ENCODE data around the gene RUNX3.
"Not testable (repeated sequence)": the region's sequence is repeated elsewhere in the genome, so short reads cannot be mapped to it uniquely, and the experiment has no call there.

RUNX3 gene

GRCh38 chr1:24895511-24895910 lies 34.6 kb downstream of the RUNX3 start:
- no peak overlapping the region for H3K4me3 ChIP-seq
- no peak overlapping the region for H3K27ac ChIP-seq

- Histone ChIP-seq H3K4me3 (no peak overlapping the region), H3K27ac (no peak overlapping the region)
Measured at GRCh38 chr1:24894002-24894401, 36.1 kb downstream of the RUNX3 start.

GRCh38 chr1:24893431-24893830 lies 36.6 kb downstream of the RUNX3 start:
- Histone ChIP-seq H3K4me3 (no peak overlapping the region), H3K27ac (no peak overlapping the region)

- Histone ChIP-seq H3K4me3 (no peak overlapping the region), H3K27ac (no peak overlapping the region)
Measured at GRCh38 chr1:24892188-24893153, 37.6 kb downstream of the RUNX3 start.

- not testable (repeated sequence) for H3K27ac ChIP-seq, H3K4me3 ChIP-seq
Measured at GRCh38 chr1:24891367-24891766, 38.7 kb downstream of the RUNX3 start.

- H3K4me3 ChIP-seq: no peak overlapping the region
Measured at GRCh38 chr1:24890887-24891286, 39.2 kb downstream of the RUNX3 start.

GRCh38 chr1:24888971-24889676 lies 41.0 kb downstream of the RUNX3 start:
- no peak overlapping the region for H3K27ac ChIP-seq
- no peak overlapping the region for H3K4me3 ChIP-seq

More at GRCh38 chr1:24890887-24891286, 39.2 kb downstream of the RUNX3 start:
- H3K27ac ChIP-seq: no peak overlapping the region

- Histone ChIP-seq H3K27ac (no peak overlapping the region), H3K4me3 (no peak overlapping the region)
Measured at GRCh38 chr1:24888061-24888970, 41.8 kb downstream of the RUNX3 start.

DNA sequence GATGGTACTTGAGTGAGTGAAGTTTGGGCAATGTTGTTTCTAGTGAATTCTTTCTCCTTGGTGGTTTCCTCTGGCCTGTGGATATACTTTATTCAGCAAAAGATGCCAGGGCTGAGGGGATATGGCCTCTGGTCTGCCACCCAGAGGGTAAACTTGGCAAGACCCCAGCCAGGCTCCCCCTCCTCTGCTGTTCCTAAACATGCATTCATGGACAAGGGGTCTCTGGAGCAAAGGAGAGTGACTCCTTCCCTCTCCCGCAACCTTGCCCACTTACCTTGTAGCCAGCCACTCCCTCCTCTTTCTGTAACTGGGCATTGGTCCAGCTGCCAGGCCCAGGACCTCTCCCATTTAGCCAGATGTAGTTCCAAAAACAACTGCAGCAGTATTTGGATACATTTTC lies 43.8 kb downstream of the RUNX3 start:
- no peak overlapping the region for H3K4me3 ChIP-seq
- H3K27ac ChIP-seq: no peak overlapping the region

DNA sequence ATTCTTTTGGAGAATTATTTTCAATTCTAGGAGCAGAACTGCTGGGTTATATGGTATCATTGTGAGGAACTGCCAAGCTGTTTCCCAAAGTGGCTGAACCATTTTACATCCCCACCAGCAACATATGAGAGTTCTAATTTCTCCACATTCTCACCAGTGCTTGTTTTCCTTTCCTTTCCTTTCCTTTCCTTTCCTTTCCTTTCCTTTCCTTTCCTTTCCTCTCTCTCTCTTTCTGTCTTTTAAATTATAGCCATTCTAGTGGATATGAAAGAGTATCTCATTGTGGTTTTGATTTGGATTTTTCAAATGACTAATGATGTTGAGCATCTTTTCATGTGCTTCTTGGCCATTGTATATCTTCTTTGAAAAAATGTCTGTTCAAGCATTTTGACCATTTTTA lies 45.3 kb downstream of the RUNX3 start:
- Histone ChIP-seq H3K27ac (no peak overlapping the region), H3K4me3 (no peak overlapping the region)

GRCh38 chr1:24881034-24881433 lies 49.0 kb downstream of the RUNX3 start:
- no peak overlapping the region for H3K27ac ChIP-seq
- no peak overlapping the region for H3K4me3 ChIP-seq

DNA sequence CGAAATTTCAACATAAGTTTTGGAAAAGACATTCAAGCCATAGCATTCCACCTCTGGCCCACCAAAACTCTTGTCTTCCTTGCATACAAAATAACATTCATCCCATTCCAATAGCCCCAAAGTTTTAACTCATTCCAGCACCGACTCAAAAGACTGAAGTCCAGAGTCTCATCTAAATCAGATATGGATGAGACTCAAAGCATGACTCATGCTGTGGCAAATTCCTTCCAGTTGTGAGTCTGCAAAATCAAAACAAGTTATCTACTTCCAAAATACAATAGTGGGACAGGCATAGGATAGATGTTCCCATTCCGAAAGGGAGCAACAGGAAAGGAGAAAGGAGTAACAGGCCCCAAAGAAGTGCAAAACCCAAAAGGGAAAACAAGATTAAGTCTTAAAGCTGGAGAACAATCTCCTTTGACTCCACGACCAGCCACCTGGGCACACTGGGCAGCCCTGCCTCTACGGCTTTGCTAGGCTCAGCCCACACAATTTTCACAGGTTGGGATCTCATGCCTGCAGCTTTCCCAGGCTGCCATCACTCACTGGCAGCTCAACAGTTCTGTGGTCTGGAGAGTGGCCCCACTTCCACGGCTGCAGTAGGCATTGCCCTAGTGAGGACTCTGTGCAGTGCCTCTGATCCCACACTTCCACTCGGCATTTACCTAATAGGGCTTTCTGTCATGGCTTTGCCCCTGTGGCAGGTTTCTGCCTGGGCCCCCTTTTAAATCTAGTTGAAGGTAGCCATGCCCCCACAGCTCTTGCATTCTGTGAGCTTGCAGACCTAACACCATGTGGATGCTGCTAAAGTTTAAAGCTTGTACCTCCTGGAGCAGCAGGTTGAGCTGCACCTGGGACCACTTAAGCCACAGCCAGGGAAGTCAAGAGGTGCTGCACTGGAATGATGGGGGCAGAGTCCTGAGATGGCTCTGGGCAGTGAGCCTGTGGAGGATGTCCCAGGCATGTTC lies 51.0 kb downstream of the RUNX3 start:
- H3K27ac ChIP-seq: no peak overlapping the region
- H3K4me3 ChIP-seq: no peak overlapping the region

- Histone ChIP-seq H3K4me3 (no peak overlapping the region), H3K27ac (no peak overlapping the region)
Measured at GRCh38 chr1:24878045-24878444, 52.0 kb downstream of the RUNX3 start.

- Histone ChIP-seq H3K27ac (peak overlapping the region in 4 of 21 experiments; percentile 1 to 62 (median 48)), H3K4me3 (no peak overlapping the region)
Measured at GRCh38 chr1:24875991-24876506, 54.0 kb downstream of the RUNX3 start.

DNA sequence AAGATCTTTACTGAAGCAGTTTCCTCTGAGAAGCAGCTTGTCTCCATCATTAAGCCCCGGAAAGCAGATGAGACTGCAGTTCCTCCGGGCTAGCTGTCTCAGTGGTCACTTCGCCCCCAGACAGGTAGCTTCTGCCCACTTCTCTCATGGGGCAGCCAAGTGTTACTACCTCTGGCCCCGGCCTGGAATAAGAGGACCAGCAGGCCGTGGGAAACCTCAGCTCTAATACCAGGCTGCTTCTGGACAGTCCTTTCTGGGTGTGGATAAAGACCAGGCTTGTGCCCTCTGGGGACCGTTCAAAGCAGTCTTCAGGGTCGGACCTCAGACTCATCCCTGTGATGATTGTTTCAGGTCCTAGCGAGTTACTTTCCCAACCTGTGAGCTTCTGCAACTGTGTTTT lies 54.8 kb downstream of the RUNX3 start:
- Histone ChIP-seq H3K27ac (peak overlapping the region in 10 of 21 experiments; percentile 1 to 62 (median 34)), H3K4me3 (no peak overlapping the region)

DNA sequence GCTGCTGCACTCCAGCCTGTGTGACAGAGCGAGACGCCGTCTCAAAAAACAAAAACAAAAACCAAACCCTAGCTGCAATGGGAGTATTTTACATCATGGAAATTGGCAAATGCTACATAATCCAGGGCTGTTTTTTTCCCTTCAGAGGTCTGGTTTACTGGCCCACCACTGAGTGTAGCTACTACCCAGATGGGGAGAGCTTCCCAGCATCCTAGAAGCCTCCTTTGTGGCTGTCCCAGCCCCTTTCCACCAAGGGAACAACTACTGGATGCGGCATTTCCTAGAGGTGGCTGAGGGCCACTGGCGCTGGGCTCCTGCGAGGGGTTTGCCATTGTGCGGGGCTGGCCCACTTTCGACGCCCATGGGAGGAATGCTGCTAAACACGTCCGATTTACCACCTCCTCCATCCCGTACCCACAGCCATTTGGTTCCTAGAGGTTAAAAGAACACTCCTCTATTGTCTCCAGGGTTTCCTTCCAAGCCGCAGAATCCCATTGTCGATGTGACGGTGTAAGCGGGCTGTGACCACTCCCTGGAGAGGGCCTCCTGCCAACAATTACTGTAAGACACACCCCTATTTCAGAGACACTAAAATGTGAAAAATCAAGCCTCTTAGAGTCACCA lies 55.4 kb downstream of the RUNX3 start:
- H3K27ac ChIP-seq: peak overlapping the region in 6 of 21 experiments; percentile 11 to 62 (median 52)
- H3K4me3 ChIP-seq: no peak overlapping the region

DNA sequence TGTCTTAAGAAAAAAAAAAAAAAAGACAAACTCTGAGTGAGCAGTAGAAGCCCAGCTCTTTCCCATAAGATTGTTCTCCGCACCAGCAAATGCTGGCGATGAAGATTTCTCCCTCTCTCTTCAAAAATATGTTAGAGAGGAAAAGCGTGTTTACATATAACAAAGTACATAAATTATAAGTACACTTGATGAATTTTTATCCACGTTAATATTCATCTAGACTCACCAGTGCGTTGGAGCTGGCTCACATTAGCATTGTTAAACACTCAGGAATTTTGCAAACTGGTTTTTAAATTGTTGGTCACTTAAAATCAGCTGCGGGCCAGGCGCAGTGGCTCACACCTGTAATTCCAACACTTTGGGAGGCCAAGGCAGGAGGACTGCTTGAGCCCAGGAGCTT lies 56.0 kb downstream of the RUNX3 start:
- Histone ChIP-seq H3K27ac (peak overlapping the region in 2 of 21 experiments; percentile 3 to 41), H3K4me3 (no peak overlapping the region)

- Histone ChIP-seq H3K4me3 (no peak overlapping the region), H3K27ac (no peak overlapping the region)
Measured at GRCh38 chr1:24873148-24873547, 56.9 kb downstream of the RUNX3 start.
